GM21528 (cell line): ENCODE data around the gene BBOF1.
"Not testable (repeated sequence)": the region's sequence is repeated elsewhere in the genome, so short reads cannot be mapped to it uniquely, and the experiment has no call there.

ENCODE experiments used
- ATAC-seq: cut with Tn5 transposase; IDR thresholded peaks from one replicate; pipeline ENCODE4 v1.9.1; 2021; ENCODE audit warnings: mild to moderate bottlenecking, moderate library complexity; ENCODE audit not compliant: unreplicated experiment, low FRiP score

Gene BBOF1

GRCh38 chr14:74018586-74019407, at the start of gene BBOF1, which contains the start of gene ENTPD5:
BBOF1 (plus strand) TSS chr14:74019349; CDS start chr14:74019479, 130 bp downstream.
ENTPD5 (minus strand) TSS chr14:74019288; CDS start chr14:73988102, 31,186 bp downstream.
- peak; percentile 75 for ATAC-seq

GRCh38 chr14:73973497-73973896, 45.7 kb upstream of the BBOF1 start:
- ATAC-seq, result no peak

GRCh38 chr14:73976125-73976524, 43.0 kb upstream of the BBOF1 start:
- ATAC-seq, result no peak

GRCh38 chr14:73977896-73978295, 41.3 kb upstream of the BBOF1 start:
- no peak for ATAC-seq

GRCh38 chr14:73988065-73988464, 31.1 kb upstream of the BBOF1 start:
- ATAC-seq, result no peak

GRCh38 chr14:73988656-73989055, 30.5 kb upstream of the BBOF1 start:
- ATAC-seq, result not testable (repeated sequence)

GRCh38 chr14:73991092-73991491, 28.1 kb upstream of the BBOF1 start:
- no peak for ATAC-seq

GRCh38 chr14:73994926-73995325, 24.2 kb upstream of the BBOF1 start:
- not testable (repeated sequence) for ATAC-seq

- ATAC-seq, result no peak
Measured at GRCh38 chr14:73995977-73996378, 23.2 kb upstream of the BBOF1 start.

GRCh38 chr14:73996731-73997107, 22.4 kb upstream of the BBOF1 start:
- ATAC-seq, result no peak

GRCh38 chr14:73997108-73997943, 21.8 kb upstream of the BBOF1 start:
- ATAC-seq, result no peak

GRCh38 chr14:73997944-73998447, 21.2 kb upstream of the BBOF1 start:
- no peak for ATAC-seq

GRCh38 chr14:73998726-73999125, 20.4 kb upstream of the BBOF1 start:
- ATAC-seq, result no peak

- not testable (repeated sequence) for ATAC-seq
Measured at GRCh38 chr14:74005664-74006063, 13.5 kb upstream of the BBOF1 start.

GRCh38 chr14:74008843-74009499, 10.2 kb upstream of the BBOF1 start:
- ATAC-seq, result no peak

- ATAC-seq, result no peak
Measured at GRCh38 chr14:74014299-74014698, 4.8 kb upstream of the BBOF1 start.

GRCh38 chr14:74015176-74015575, 4.0 kb upstream of the BBOF1 start:
- no peak for ATAC-seq

- no peak for ATAC-seq
Measured at GRCh38 chr14:74015963-74016362, 3.2 kb upstream of the BBOF1 start.

- ATAC-seq, result peak; percentile 18
Measured at GRCh38 chr14:74018174-74018585, 969 bp upstream of the BBOF1 start.

GRCh38 chr14:74019408-74020137, 424 bp downstream of the BBOF1 start:
- ATAC-seq, result no peak
